ENCODE results near the gene KCNIP4. TPM values are rescaled to one million over a fixed set of nuclear protein-coding genes. Genes with fewer than 3 reads are reported as not detected.

The KCNIP4 gene
- total and polyA plus RNA-seq, 2 donors (not counting 3 experiments of a cell fraction or from before 2014, with no cell fraction given): not detected

GRCh38 chr4:21451032-21451431 lies 497.5 kb downstream of the KCNIP4 start:
- Histone ChIP-seq H3K9me1 (replicated peaks; ENCODE audit: control insufficient read depth, extremely low read depth, insufficient read depth, low read length) (no peaks in the 10 kb centered on the region), H3K4me2 (ENCODE audit: insufficient read depth, low read length) (no peak overlapping the region), H2AFZ (ENCODE audit: low read depth, low read length) (no peak overlapping the region), H4K20me1 (replicated peaks; ENCODE audit: control insufficient read depth, extremely low read depth, insufficient read depth, low read length) (no peaks in the 10 kb centered on the region), H3K4me3 (replicated peaks in 1 of 3; ENCODE audit: insufficient read depth in 1 of 3, low read depth in 1 of 3, low read length in 3 of 3) (no peak overlapping the region), H3K27ac (ENCODE audit: insufficient read depth, low read depth, low read length) (no peak overlapping the region), H3K36me3 (ENCODE audit: control insufficient read depth in 2 of 2, extremely low read depth in 1 of 2, insufficient read depth in 2 of 2, low read length in 2 of 2) (no peaks in the 10 kb centered on the region), H3K27me3 (ENCODE audit: control insufficient read depth in 2 of 2, insufficient read depth in 2 of 2, low read length in 2 of 2) (peaks cover 0 to 3% of the 10 kb centered on the region in 2 experiments), H3K4me1 (ENCODE audit: control insufficient read depth, extremely low read depth, insufficient read depth, low read length) (no peaks in the 10 kb centered on the region), H3K9ac (replicated peaks; ENCODE audit: extremely low read depth, insufficient read depth, low read length) (no peak overlapping the region), H3K79me2 (ENCODE audit: control insufficient read depth, insufficient read depth, low read length) (no peaks in the 10 kb centered on the region), H3K9me3 (replicated peaks; ENCODE audit: control insufficient read depth, insufficient read depth, low read length) (no peaks in the 10 kb centered on the region)
- dilution Hi-C loops (cut with MboI; ENCODE audit: extremely low pct_ligation_motif_present, low sequenced_read_pairs): no loop called here
- TF ChIP-seq POLR2A (IDR thresholded peaks at IDR 0.05; ENCODE audit: low read depth, low read length) (no peak), MYC (IDR thresholded peaks at IDR 0.05; ENCODE audit: low read depth, low read length) (no peak), POLR2AphosphoS5 (IDR thresholded peaks at IDR 0.05; ENCODE audit: insufficient read depth, low read depth, low read length) (no peak), EZH2 (IDR thresholded peaks at IDR 0.05; ENCODE audit: borderline replicate concordance, low read depth, low read length, severe bottlenecking) (no peak), GATA2 (IDR thresholded peaks at IDR 0.05; ENCODE audit: insufficient read depth, insufficient read length, low read depth, low read length) (no peak), FOS (IDR thresholded peaks at IDR 0.05; ENCODE audit: borderline replicate concordance, insufficient read depth, low read length) (no peak), MAX (IDR thresholded peaks at IDR 0.05; ENCODE audit: insufficient read depth, insufficient read length) (no peak), JUN (IDR thresholded peaks at IDR 0.05; ENCODE audit: borderline replicate concordance, insufficient read depth, insufficient read length, low read depth) (no peak)
- TF ChIP-seq, protein P1, sequence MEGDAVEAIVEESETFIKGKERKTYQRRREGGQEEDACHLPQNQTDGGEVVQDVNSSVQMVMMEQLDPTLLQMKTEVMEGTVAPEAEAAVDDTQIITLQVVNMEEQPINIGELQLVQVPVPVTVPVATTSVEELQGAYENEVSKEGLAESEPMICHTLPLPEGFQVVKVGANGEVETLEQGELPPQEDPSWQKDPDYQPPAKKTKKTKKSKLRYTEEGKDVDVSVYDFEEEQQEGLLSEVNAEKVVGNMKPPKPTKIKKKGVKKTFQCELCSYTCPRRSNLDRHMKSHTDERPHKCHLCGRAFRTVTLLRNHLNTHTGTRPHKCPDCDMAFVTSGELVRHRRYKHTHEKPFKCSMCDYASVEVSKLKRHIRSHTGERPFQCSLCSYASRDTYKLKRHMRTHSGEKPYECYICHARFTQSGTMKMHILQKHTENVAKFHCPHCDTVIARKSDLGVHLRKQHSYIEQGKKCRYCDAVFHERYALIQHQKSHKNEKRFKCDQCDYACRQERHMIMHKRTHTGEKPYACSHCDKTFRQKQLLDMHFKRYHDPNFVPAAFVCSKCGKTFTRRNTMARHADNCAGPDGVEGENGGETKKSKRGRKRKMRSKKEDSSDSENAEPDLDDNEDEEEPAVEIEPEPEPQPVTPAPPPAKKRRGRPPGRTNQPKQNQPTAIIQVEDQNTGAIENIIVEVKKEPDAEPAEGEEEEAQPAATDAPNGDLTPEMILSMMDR (IDR thresholded peaks at IDR 0.05; ENCODE audit: extremely low read depth in 1 of 2, insufficient read depth in 1 of 2, low read depth in 1 of 2, low read length in 2 of 2): no peak
- DNase-seq (ENCODE audit: low read depth, low spot score): no peak
- intact Hi-C loops (cut with micrococcal nuclease): no loop called here
- ChIA-PET POLR2A (no interaction called here), CTCF (no interaction called here)
- no peak for FAIRE-seq
- BruUV-seq (replicated peaks): no TSS peak

Data from endothelial cell of umbilical vein (primary cell).